PC-3 (cell line): ENCODE results near the gene CLIC1. TPM values are rescaled to one million over a fixed set of nuclear protein-coding genes. Genes with fewer than 3 reads are reported as not detected.

ENCODE experiments used
- ATAC-seq: fragments of 200-7000 bp; cut with Tn5 transposase; 2 replicates; pipeline ENCODE4 v1.9.1; 2020; ENCODE audit warnings: mild to moderate bottlenecking, moderate library complexity
- BruUV-seq: library from RNA; stranded (reverse); fragments of 400-500 nt; replicated peaks from 2 replicates; lab custom pipeline; 2021; lab: Mats Ljungman, UMichigan
- CTCF ChIA-PET: fragments of 300-600 bp; sonication (Branson Sonifier 250); formaldehyde crosslinking; loops from one replicate; lab custom pipeline; 2022; ENCODE audit warnings: antibody characterized with exemption; lab: Charles Lee
- POLR2A ChIA-PET: fragments of 300-600 bp; sonication (Branson Sonifier 250); formaldehyde crosslinking; loops from one replicate; lab custom pipeline; 2022; ENCODE audit warnings: antibody characterized with exemption; ENCODE audit not compliant: unreplicated experiment; lab: Charles Lee
- DNase-seq: peaks from one replicate; pipeline ENCODE4 v3.0.0-alpha.2; 2015
- H2AFZ ChIP-seq: fragments of 300-600 bp; sonication (generic); 2 replicates; pipeline ENCODE4 v1.6.0; 2016; ENCODE audit warnings: antibody characterized with exemption, low read length
- H3F3A ChIP-seq: fragments of 300-600 bp; sonication (generic); one replicate; pipeline ENCODE4 v1.6.0; 2017; ENCODE audit warnings: antibody characterized with exemption, low read length, control low read depth, mild to moderate bottlenecking; ENCODE audit not compliant: unreplicated experiment
- H3K27ac ChIP-seq: fragments of 300-600 bp; sonication (generic); 2 replicates; pipeline ENCODE4 v1.5.1; 2016; ENCODE audit warnings: mild to moderate bottlenecking, low read length
- H3K27me3 ChIP-seq: fragments of 300-600 bp; sonication (generic); 2 replicates; pipeline ENCODE4 v1.6.1; 2016; ENCODE audit warnings: low read length, mixed read lengths
- H3K36me3 ChIP-seq: fragments of 300-600 bp; sonication (generic); 2 replicates; pipeline ENCODE4 v1.6.1; 2016; ENCODE audit warnings: low read depth, mixed run types, low read length, mixed read lengths
- H3K4me1 ChIP-seq: fragments of 300-600 bp; sonication (generic); 2 replicates; pipeline ENCODE4 v1.5.1; 2016; ENCODE audit warnings: low read length; ENCODE audit not compliant: insufficient read depth
- H3K4me2 ChIP-seq: fragments of 300-600 bp; sonication (generic); 2 replicates; pipeline ENCODE4 v1.6.0; 2016; ENCODE audit warnings: low read length
- H3K4me3 ChIP-seq: fragments of 300-600 bp; sonication (generic); 2 replicates; pipeline ENCODE4 v1.5.1; 2016; ENCODE audit warnings: mild to moderate bottlenecking, low read length, mixed read lengths
- H3K79me2 ChIP-seq: fragments of 300-600 bp; sonication (generic); 2 replicates; pipeline ENCODE4 v1.6.1; 2017; ENCODE audit warnings: low read length, mixed read lengths
- H3K9ac ChIP-seq: fragments of 300-600 bp; sonication (generic); 2 replicates; pipeline ENCODE4 v1.6.0; 2016; ENCODE audit warnings: mild to moderate bottlenecking, low read length
- H3K9me2 ChIP-seq: fragments of 300-600 bp; sonication (generic); replicated peaks from 2 replicates; pipeline ENCODE4 v1.6.1; 2016; ENCODE audit warnings: mixed run types, low read length, mixed read lengths
- H3K9me3 ChIP-seq: fragments of 300-600 bp; sonication (generic); 2 replicates; pipeline ENCODE4 v1.6.1; 2016; ENCODE audit warnings: low read length, mixed read lengths
- H4K20me1 ChIP-seq: fragments of 300-600 bp; sonication (generic); 2 replicates; pipeline ENCODE4 v1.6.1; 2016; ENCODE audit warnings: low read length, mixed read lengths
- CTCF ChIP-seq: fragments of 300-600 bp; sonication (generic); conservative IDR thresholded peaks from 2 replicates; pipeline ENCODE4 v1.5.1; 2017; ENCODE audit warnings: antibody characterized with exemption, low read depth, mild to moderate bottlenecking, low read length
- EZH2 ChIP-seq: fragments of 300-600 bp; sonication (generic); IDR thresholded peaks from one replicate; pipeline ENCODE4 v1.6.1; 2017; ENCODE audit warnings: antibody characterized with exemption, mild to moderate bottlenecking, low read length; ENCODE audit not compliant: unreplicated experiment
- EZH2phosphoT487 ChIP-seq: fragments of 300-600 bp; sonication (generic); IDR thresholded peaks from 2 replicates; pipeline ENCODE4 v1.6.1; 2018; ENCODE audit warnings: mild to moderate bottlenecking, antibody characterized with exemption, low read length, borderline replicate concordance
- intact Hi-C: fragments of 100-400 bp; cut with micrococcal nuclease; formaldehyde crosslinking; loops from 2 replicates; pipeline ENCODE4 v1.9.0; 2023
- total RNA-seq: library from RNA; depleted of rRNA; stranded (reverse); fragments of >200 nt; gene quantifications from 2 replicates; pipeline ENCODE4 v1.2.3, GENCODE V29; 2014

The CLIC1 gene
- total RNA-seq, 1 experiment from 2014 or later, result 708 TPM

- Histone ChIP-seq H3K27ac (peak overlapping the region; percentile 69), H2AFZ (no peak overlapping the region), H3K36me3 (peaks cover 40% of the 10 kb centered on the region; the same call in 1 of the 2 replicates), H3K4me3 (no peak overlapping the region), H3K4me2 (peak overlapping the region; percentile 79), H3F3A (peaks cover 3% of the 10 kb centered on the region), H3K9me2 (no peaks in the 10 kb centered on the region), H3K4me1 (peaks cover 29% of the 10 kb centered on the region), H3K9ac (no peak overlapping the region), H3K27me3 (no peaks in the 10 kb centered on the region), H3K9me3 (no peaks in the 10 kb centered on the region), H3K79me2 (no peaks in the 10 kb centered on the region), H4K20me1 (no peaks in the 10 kb centered on the region)
- ATAC-seq, result no peak
- ChIA-PET POLR2A (interaction anchor here (0.6 to 0.9 kb wide), 2 partner anchors 18 to 1520 kb away, joined by 3 read pairs; partner anchors contain the start of gene VARS1), CTCF (interaction anchor here (0.6 kb wide), 1 partner anchor 32 kb away, joined by 4 read pairs; no protein-coding TSS in a partner anchor)
- no peak for DNase-seq
- TF ChIP-seq EZH2phosphoT487 (no peak), EZH2 (no peak), CTCF (no peak)
- intact Hi-C loops, result no loop called here
- BruUV-seq, result no TSS peak
Measured at GRCh38 chr6:31777667-31778050, 41.3 kb upstream of the CLIC1 start.

GRCh38 chr6:31776989-31777666 is 40.8 kb upstream of the CLIC1 start, which contains the start of gene VWA7:
VWA7 (minus strand) TSS chr6:31777328; CDS start chr6:31776779, 549 bp downstream.
- Histone ChIP-seq H3K79me2 (no peaks in the 10 kb centered on the region), H3K4me1 (peaks cover 29% of the 10 kb centered on the region), H3F3A (peaks cover 3% of the 10 kb centered on the region), H3K4me3 (peak within 1 kb of the TSS; percentile 43), H3K27me3 (no peaks in the 10 kb centered on the region), H3K4me2 (peak within 1 kb of the TSS; percentile 79), H3K9ac (peak within 1 kb of the TSS; percentile 50), H3K9me2 (no peaks in the 10 kb centered on the region), H2AFZ (no peak within 1 kb of the TSS), H3K27ac (peak within 1 kb of the TSS; percentile 69), H3K9me3 (no peaks in the 10 kb centered on the region), H3K36me3 (peaks cover 35% of the 10 kb centered on the region; the same call in 1 of the 2 replicates), H4K20me1 (no peaks in the 10 kb centered on the region)
- BruUV-seq, result no TSS peak
- ChIA-PET CTCF (interaction anchor here (0.6 kb wide), 2 partner anchors 12 to 31 kb away, joined by 4 read pairs; no protein-coding TSS in a partner anchor), POLR2A (interaction anchor here (0.6 to 0.9 kb wide), 2 partner anchors 18 to 1521 kb away, joined by 3 read pairs; partner anchors contain the start of gene VARS1)
- ATAC-seq, result peak; percentile 79
- DNase-seq, result peak; percentile 88
- intact Hi-C loops, result no loop called here
- TF ChIP-seq CTCF (no peak), EZH2 (no peak), EZH2phosphoT487 (no peak)
